HEK293 (cell line): ENCODE measurements around the gene RPS14.

Source experiments
- CTCF ChIA-PET: fragments of 350-600 bp; formaldehyde crosslinking; extraction: SDS; loops from one replicate; lab custom pipeline; 2021; ENCODE audit warnings: antibody characterized with exemption; lab: Yijun Ruan, JAX
- POLR2A ChIA-PET: fragments of 300-600 bp; formaldehyde crosslinking; extraction: SDS; loops from one replicate; lab custom pipeline; 2020; ENCODE audit warnings: antibody characterized with exemption, inconsistent platforms; lab: Yijun Ruan, JAX
- H3K27ac ChIP-seq: fragments of 200-500 bp; sonication (Bioruptor generic); 2 replicates; pipeline ENCODE4 v1.5.1; 2014; ENCODE audit warnings: low read depth, low read length, control low read depth, inconsistent platforms; ENCODE audit errors: extremely low read depth
- H3K36me3 ChIP-seq, 2 experiments: fragments of 200-500 bp in 1 of 2; sonication (Bioruptor generic) in 1 of 2; 1 replicate in 1 of 2; 2 replicates in 1 of 2; pipeline ENCODE4 v1.5.1; 2014 to 2017; ENCODE audit warnings: inconsistent platforms in 2 of 2, low read length in 2 of 2; ENCODE audit not compliant: control insufficient read depth in 2 of 2, insufficient read depth in 1 of 2
- H3K4me1 ChIP-seq: fragments of 200-500 bp; sonication (Bioruptor generic); 2 replicates; pipeline ENCODE4 v1.5.1; 2014; ENCODE audit warnings: mild to moderate bottlenecking, low read length, inconsistent platforms; ENCODE audit not compliant: control insufficient read depth, insufficient read depth
- H3K4me3 ChIP-seq: 2 replicates; pipeline ENCODE4 v1.5.1; 2011; ENCODE audit warnings: low read depth, mild to moderate bottlenecking, control low read depth, low read length, moderate library complexity
- H3K9me3 ChIP-seq: fragments of 200-500 bp; sonication (Bioruptor generic); 2 replicates; pipeline ENCODE4 v1.5.1; 2014; ENCODE audit warnings: low read depth, low read length, inconsistent platforms; ENCODE audit not compliant: control insufficient read depth, insufficient read depth
- BCL6B ChIP-seq: fragments of 450-650 bp; formaldehyde crosslinking; IDR thresholded peaks from 2 replicates; pipeline ENCODE4 v1.5.1; 2017; ENCODE audit warnings: missing biosample characterization, missing genetic modification characterization
- EGR2 ChIP-seq: fragments of 450-650 bp; formaldehyde crosslinking; IDR thresholded peaks from 2 replicates; pipeline ENCODE4 v1.5.1; 2016; ENCODE audit warnings: low read depth, missing biosample characterization, missing genetic modification characterization
- GLIS2 ChIP-seq: fragments of 450-650 bp; formaldehyde crosslinking; IDR thresholded peaks from 2 replicates; pipeline ENCODE4 v1.5.1; 2016; ENCODE audit warnings: missing biosample characterization, missing genetic modification characterization
- KLF1 ChIP-seq: fragments of 450-650 bp; formaldehyde crosslinking; IDR thresholded peaks from 2 replicates; pipeline ENCODE4 v1.5.1; 2016; ENCODE audit warnings: missing biosample characterization, missing genetic modification characterization
- PATZ1 ChIP-seq: fragments of 450-650 bp; formaldehyde crosslinking; IDR thresholded peaks from 2 replicates; pipeline ENCODE4 v1.5.1; 2016; ENCODE audit warnings: missing biosample characterization, missing genetic modification characterization
- TCF7L2 ChIP-seq: IDR thresholded peaks from 2 replicates; pipeline ENCODE4 v1.6.1; 2011; ENCODE audit warnings: low read depth, mild to moderate bottlenecking, inconsistent platforms, low read length, moderate library complexity, borderline replicate concordance
- ZBTB21 ChIP-seq: fragments of 450-650 bp; formaldehyde crosslinking; IDR thresholded peaks from 2 replicates; pipeline ENCODE4 v1.5.1; 2017; ENCODE audit warnings: missing biosample characterization, missing genetic modification characterization
- ZBTB7A ChIP-seq: fragments of 450-650 bp; formaldehyde crosslinking; IDR thresholded peaks from 2 replicates; pipeline ENCODE4 v1.5.1; 2016; ENCODE audit warnings: low read depth, missing biosample characterization, missing genetic modification characterization
- ZEB2 ChIP-seq: fragments of 450-650 bp; formaldehyde crosslinking; IDR thresholded peaks from 2 replicates; pipeline ENCODE4 v1.5.1; 2016; ENCODE audit warnings: missing biosample characterization, missing genetic modification characterization
- ZFP37 ChIP-seq: fragments of 450-650 bp; formaldehyde crosslinking; IDR thresholded peaks from 2 replicates; pipeline ENCODE4 v1.5.1; 2016; ENCODE audit warnings: missing biosample characterization, missing genetic modification characterization
- ZNF2 ChIP-seq: fragments of 450-650 bp; formaldehyde crosslinking; IDR thresholded peaks from 2 replicates; pipeline ENCODE4 v1.5.1; 2016; ENCODE audit warnings: missing biosample characterization, missing genetic modification characterization
- ZNF23 ChIP-seq: fragments of 450-650 bp; formaldehyde crosslinking; IDR thresholded peaks from 2 replicates; pipeline ENCODE4 v1.5.1; 2016; ENCODE audit warnings: missing biosample characterization, missing genetic modification characterization, borderline replicate concordance
- ZNF248 ChIP-seq: fragments of 450-650 bp; formaldehyde crosslinking; IDR thresholded peaks from 2 replicates; pipeline ENCODE4 v1.5.1; 2017; ENCODE audit warnings: missing biosample characterization, missing genetic modification characterization
- ZNF266 ChIP-seq: fragments of 450-650 bp; formaldehyde crosslinking; IDR thresholded peaks from 2 replicates; pipeline ENCODE4 v1.5.1; 2016; ENCODE audit warnings: missing biosample characterization, missing genetic modification characterization, low read depth
- ZNF292 ChIP-seq: fragments of 450-650 bp; formaldehyde crosslinking; IDR thresholded peaks from 2 replicates; pipeline ENCODE4 v1.5.1; 2016; ENCODE audit warnings: low read depth, missing biosample characterization, missing genetic modification characterization, borderline replicate concordance
- ZNF416 ChIP-seq: fragments of 450-650 bp; formaldehyde crosslinking; IDR thresholded peaks from 2 replicates; pipeline ENCODE4 v1.5.1; 2016; ENCODE audit warnings: missing biosample characterization, missing genetic modification characterization
- ZNF558 ChIP-seq: fragments of 450-650 bp; formaldehyde crosslinking; IDR thresholded peaks from 2 replicates; pipeline ENCODE4 v1.5.1; 2016; ENCODE audit warnings: missing biosample characterization, missing genetic modification characterization
- ZNF692 ChIP-seq: fragments of 450-650 bp; formaldehyde crosslinking; IDR thresholded peaks from 2 replicates; pipeline ENCODE4 v1.5.1; 2016; ENCODE audit warnings: missing biosample characterization, missing genetic modification characterization
- ZNF76 ChIP-seq: fragments of 450-650 bp; formaldehyde crosslinking; IDR thresholded peaks from 2 replicates; pipeline ENCODE4; 2016; ENCODE audit warnings: low read depth, missing biosample characterization, missing genetic modification characterization, borderline replicate concordance
- ZNF776 ChIP-seq: fragments of 450-650 bp; formaldehyde crosslinking; IDR thresholded peaks from 2 replicates; pipeline ENCODE4 v1.5.0; 2017; ENCODE audit warnings: missing biosample characterization, missing genetic modification characterization, borderline replicate concordance

RPS14 gene

GRCh38 chr5:150446583-150446982 lies 3.0 kb downstream of the RPS14 start:
- Histone ChIP-seq H3K4me3 (no peak overlapping the region), H3K9me3 (no peaks in the 10 kb centered on the region), H3K36me3 (peaks cover 29 to 61% of the 10 kb centered on the region in 2 experiments), H3K4me1 (peaks cover 3% of the 10 kb centered on the region), H3K27ac (no peak overlapping the region)
- ChIA-PET CTCF (interaction anchor here (1.8 kb wide), 1 partner anchor 13 kb away, joined by 3 read pairs; no protein-coding TSS in a partner anchor), POLR2A (interaction anchor here (0.6 to 1.5 kb wide), 3 partner anchors 10 to 136 kb away, joined by 3 to 4 read pairs (median 3); no protein-coding TSS in a partner anchor)
- TF ChIP-seq BCL6B (tag by site-specific recombination) (no peak), ZNF692 (tag by site-specific recombination) (no peak), ZEB2 (tag by site-specific recombination) (no peak), ZNF292 (tag by site-specific recombination) (no peak), ZFP37 (tag by site-specific recombination) (no peak), ZNF776 (tag by site-specific recombination) (no peak), TCF7L2 (no peak), ZNF416 (tag by site-specific recombination) (no peak), ZNF23 (tag by site-specific recombination) (no peak), KLF1 (tag by site-specific recombination) (no peak), PATZ1 (no peak), ZBTB7A (tag by site-specific recombination) (no peak), ZNF266 (tag by site-specific recombination) (no peak), ZNF2 (no peak), GLIS2 (tag by site-specific recombination) (no peak), ZBTB21 (tag by site-specific recombination) (no peak), EGR2 (tag by site-specific recombination) (no peak)

GRCh38 chr5:150446088-150446487 lies 3.5 kb downstream of the RPS14 start:
- POLR2A ChIA-PET, result interaction anchor here (0.9 to 1.5 kb wide), 2 partner anchors 10 to 35 kb away, joined by 3 to 4 read pairs; no protein-coding TSS in a partner anchor
- TF ChIP-seq ZNF76, result no peak
- TF ChIP-seq ZNF248 (tag by site-specific recombination), result no peak
- no peak for TF ChIP-seq ZNF558
- H3K27ac ChIP-seq, result no peak overlapping the region
- H3K4me3 ChIP-seq, result no peak overlapping the region
- H3K36me3 ChIP-seq, result peaks cover 29 to 61% of the 10 kb centered on the region in 2 experiments
- CTCF ChIA-PET, result interaction anchor here (1.8 kb wide), 1 partner anchor 13 kb away, joined by 3 read pairs; no protein-coding TSS in a partner anchor
- no peaks in the 10 kb centered on the region for H3K9me3 ChIP-seq
- peaks cover 5% of the 10 kb centered on the region for H3K4me1 ChIP-seq
